ENCODE data around the gene SH3PXD2A.
A peak's percentile ranks its signal among the peaks of the same experiment; 100 is the strongest.

The SH3PXD2A gene

DNA sequence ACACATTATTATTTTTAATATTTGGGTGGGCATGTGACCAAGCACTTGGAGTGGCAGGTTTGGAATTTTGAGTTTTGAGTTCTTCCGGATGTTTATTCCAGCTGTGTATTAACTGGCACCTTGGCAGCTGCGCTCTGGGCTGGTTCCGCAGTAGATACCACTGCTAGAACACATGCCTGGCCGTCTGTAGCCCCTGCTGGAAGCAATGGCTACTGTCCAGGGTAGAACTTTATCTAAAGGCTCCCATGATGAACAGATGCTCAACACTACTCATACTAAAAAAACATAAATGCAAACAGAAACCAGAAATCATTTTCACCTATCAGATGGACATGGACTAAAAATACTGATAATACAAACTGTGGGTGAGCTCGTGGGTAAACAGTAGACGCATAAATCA, 19.4 kb upstream of the SH3PXD2A start:
- DNase-seq, result no peak

DNA sequence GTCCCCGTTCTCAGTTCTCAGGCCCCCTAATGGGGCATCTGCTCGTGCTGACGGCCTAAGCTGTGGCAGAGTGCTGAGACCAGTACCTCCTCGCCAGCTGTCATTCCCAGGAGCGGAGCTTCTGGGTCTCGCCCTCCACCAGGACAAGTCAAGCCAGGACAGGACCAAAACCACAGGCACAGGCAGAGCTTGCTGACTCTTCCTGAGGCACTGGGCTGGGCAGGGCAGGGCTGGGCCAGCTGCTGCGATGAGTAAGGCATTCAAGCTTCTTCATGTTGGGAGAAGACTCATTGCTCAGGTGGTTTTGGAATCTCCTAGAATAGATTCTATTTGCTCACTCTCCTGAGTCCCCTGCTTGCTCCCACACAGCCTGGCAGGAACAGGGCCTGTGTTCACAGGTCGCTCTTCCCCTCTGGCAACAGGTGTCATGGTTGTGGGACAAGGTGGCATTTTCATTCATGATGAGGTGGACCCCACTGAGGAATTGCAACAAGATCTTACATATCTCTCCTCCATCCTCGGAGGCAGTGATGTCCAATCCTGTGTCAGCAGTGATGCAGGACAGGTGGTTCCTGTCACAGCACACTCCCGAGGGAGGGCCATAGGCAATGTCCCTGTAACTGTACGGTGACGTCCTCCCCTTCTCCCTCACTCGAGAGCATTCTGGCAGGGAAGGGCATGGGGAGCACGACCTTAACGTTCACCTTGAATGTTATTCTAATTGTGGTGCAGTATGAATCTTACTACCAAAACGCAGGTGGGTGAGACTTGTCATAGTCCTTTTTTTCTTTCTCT, 17.0 kb upstream of the SH3PXD2A start:
- DNase-seq, result no peak

DNA sequence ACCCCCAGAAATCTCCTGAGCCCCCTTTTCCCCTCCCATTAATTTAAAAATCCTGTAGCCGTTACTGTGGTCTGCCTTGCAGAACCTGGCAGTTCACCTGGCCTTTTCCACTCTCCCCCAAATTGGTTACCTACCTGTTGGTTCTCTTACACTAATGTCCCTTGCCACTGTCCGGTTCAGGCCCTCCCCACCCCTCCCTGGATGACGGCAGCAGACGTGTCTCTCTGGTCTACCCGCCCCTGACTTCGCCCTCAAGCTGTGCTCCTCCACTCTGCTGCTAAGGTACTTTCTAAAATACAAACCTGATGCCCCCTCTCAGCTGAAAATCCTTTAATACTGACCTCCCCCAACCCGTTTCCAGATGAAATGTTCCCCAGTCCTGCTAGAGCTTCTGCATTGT, 15.6 kb upstream of the SH3PXD2A start:
- DNase-seq, result no peak

DNA sequence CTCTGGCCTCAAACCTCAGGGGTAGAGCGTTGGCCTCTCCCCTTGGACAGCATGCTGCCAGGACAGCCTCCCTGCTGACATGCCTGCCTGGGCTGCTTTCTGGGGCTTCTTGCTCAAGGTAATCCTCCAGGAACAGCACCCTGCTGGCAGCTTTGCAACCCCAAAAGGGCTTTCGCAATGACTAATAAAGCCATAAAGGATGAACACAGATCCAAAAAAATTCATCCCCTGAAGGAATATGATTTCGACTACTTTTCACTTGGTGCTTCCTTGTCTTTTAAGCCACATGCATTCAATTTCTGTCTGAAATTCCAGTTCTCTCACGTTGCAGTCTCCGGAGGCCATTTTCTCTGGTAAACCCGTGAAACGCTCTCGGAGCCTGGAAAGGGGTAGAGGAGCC, 15.1 kb upstream of the SH3PXD2A start:
- DNase-seq, result no peak

DNA sequence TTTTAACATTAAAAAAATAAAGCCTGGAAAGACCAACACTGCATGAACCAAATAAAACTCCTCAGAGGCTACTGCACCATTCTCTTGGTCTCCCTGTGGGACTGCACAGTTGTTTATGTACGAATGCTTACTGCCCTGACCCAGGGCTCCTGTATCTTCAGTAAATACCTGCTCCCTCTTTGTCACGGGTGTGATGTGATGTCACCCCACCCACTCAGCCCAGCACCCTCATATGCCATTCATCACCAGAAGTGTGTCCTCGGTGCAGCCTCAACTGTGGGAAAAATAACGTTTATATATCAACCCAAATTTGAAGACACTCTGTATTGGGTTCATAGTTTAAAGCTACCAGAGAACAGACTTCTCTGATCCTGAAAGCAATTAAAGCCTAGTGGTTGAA, 14.0 kb upstream of the SH3PXD2A start:
- no peak for DNase-seq

DNA sequence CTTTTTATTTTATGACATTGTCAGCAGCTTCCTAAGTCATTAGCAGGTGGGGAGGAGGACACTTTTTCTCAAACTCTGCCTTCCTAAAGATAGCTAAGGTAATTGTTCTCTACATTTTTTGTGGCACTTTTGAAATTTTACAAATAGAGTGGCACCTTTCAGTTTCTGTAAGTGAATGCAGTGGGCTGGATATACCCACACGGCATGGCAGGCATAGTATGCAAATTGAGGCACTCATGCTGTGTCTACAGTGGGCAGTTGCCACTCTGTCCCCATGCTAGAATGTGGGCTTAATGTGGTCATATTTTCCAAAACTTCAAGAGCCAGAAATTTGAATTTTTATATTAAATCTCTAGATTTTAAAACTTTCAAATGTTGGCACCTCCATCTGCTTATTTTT, 12.8 kb upstream of the SH3PXD2A start:
- DNase-seq, result no peak

DNA sequence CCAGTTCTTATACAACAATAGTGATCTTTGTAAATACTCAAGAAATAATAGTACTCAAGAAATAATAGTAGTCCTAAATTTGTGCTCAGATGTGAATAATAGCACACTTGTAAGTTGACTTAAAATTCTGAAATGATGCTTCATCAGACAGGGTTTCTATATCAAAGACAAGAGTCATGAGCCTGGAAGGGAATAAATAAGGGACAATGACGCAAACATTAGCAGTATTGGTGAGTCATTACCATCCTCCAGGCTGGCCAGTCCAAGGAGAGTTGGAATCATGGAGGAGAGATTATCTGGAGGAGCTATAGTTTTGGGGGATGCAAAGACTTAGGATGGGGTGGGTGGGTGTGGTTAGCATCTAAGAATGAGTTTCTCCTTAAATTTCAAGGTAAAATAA, 6.1 kb upstream of the SH3PXD2A start:
- DNase-seq, result no peak

DNA sequence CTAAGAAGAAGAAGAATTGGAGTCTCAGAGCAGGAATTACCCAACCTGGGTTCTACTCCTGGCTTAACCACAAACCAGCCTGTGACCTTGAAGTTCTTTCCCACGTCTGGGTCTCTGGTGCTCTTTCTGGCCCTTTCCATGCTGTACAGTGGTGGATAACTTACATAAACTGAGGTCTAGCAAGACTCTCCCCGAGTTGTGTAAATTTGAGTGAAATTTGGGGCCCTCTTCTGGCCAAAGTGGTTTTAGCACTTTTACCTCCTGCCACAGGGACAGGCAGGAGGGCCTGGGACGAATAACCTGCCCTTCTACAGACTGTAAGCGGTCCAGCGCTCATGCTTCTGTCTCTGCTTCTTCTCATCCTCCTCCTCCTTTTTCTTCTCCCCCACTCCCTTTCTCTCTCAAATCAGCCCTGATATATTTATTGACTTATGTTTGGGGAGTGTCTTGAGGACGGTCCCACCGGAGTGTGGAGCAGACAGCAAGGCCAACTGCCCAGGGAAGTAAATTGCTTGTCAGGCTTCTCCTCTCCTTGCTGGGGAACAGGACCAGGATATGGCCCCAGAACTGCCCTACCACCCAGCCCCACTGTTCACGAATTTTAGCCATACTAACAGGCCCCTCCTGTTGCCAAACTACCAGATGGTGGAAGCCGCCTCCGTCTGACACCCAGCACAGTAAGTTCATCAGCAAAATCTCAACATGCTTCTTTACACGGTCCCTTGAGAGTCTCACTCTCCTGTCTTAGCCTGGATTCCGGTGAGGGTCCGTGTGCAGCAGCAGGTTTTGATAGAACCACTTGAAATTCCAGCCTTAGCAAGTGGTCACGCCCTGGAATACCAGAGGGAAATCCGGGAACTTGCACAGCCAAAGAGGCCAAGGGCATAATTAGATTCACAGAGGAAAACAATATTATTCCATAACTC, 4.0 kb upstream of the SH3PXD2A start:
- DNase-seq, result peak; percentile 36

DNA sequence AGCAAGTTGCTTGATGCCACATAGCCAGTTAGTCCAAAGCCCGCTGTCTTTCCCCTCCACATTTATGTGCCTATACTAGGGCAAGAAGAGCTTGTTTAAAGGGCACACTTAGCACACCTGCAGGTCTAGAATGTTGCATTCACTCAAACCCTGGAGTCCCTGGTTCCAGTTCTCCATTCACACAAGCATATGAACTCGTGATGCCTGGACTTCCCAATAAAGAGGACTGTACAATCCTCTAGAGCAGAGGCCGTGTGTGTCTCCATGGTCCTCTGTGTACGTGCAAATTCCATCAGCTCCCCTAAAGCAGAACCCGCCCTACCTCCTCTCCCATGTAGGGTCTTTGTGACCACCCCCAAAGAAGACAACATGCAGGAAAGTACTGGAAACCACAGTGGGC, 3.0 kb upstream of the SH3PXD2A start:
- DNase-seq, result no peak

DNA sequence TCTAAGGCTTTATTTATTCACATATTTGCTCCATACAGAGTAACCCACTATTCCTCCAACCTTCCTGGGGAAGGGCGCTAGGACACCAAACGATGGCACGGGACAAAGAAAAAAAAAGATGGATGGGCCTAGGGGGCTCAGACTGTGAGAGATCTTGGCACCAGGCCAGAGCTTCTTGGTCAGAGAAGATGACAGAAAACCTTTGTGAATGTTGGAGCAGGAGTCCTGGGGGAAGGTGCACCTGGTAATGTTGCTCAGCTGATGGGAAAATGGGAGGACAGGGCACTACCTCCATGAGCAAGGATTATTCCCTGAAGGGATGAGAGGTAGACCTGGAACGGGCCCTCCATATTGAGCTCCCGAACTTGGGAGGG, 1.4 kb upstream of the SH3PXD2A start:
- DNase-seq, result no peak

DNA sequence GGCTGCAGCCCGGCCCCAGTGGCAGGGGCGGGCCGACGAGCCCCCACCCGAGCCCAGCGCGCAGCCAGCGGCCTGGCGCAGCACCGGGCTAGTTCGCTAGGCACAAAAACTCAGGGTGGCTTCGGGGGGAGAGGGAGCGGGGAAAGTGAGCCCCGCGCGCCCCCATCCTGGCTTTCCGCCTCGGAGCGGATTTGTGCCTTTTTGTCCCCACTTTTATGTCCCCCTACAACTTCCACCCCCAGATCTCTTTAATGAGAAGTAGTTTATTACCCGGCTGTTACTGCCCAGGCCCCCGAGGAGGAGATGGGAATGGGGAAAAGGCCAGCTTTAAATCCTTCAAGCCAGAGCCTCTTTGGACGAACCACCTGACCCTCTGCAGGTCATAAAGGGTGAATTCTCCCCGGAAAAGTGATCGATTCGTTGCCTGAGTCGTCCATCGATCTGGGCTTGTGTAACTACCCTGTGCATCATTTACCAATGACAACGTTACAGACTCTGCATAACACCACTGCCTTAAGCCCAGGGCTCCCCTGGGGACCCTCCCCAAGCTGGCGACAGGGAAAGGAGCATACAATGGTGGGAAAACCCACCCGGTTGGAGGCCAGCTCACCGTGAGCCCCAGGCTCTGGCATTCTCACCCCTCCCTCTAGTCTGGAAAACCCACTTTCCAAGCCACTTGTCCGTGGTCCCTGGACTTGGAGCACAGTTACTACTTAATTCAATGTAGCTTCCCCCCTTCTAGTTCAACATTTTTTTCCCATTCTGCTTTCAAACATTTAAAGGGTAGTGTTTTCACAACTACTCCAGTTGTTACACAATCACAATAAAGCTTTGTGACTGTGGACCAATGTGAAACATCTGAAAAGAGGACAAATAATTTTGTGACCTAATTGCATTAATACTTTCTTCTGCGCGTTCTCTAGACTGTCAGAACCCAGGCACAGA, 748 bp upstream of the SH3PXD2A start:
- DNase-seq, result no peak

DNA sequence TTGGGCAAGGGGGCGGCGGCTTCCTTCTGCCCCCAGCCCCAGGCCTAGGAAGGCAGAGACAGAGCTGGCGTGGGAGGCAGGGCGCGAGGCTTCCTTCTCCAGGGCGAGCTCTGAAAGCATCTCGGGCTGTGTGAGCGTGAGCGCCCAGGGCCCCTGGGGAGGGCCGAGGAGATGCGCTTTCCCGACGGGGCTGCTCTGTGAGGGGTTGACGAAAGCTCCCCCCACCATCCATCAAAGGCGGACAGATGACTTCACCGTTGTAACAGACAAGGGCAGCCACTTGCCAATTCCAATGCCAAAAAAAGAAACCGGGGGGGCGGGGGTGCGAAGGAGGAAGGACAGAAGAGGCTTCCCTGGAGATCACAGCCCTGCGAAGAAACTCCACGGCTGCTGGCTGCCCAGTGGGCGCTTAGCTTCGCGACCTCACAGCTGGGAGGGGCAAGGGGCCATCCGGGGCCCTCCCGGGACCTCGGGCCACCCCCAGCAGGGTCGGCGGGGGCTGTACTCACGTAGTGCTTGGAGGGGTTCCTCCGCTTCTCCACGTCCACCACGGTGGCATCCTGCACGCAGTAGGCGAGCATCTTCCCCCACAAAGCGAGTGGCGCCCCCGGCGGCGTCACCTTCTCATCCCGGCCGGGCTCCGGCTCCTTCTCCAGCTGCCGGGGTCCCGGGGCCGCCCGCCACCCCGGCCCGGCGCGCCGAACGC, 537 bp downstream of the SH3PXD2A start:
- DNase-seq, result peak; percentile 28

DNA sequence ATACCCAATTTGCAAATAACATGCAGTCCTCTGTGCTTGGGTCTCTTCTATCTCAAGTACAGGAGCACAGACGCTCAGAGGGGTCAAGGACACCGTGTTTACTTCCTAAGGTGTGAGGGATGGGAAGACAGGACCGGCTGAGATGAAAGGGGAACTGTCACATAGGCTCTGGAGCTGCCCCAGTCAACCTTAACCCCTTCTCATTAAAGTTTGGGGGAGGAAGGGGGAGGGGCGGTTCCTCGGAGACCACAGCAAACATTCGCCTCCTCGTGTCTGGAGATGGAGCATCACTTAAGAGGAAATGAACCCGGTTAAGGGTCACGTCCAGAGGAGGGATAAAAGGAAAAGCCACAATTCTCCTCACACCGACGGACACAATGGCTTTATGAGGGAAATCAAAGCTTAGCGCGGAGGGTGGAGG, 1.1 kb downstream of the SH3PXD2A start:
- no peak for DNase-seq

DNA sequence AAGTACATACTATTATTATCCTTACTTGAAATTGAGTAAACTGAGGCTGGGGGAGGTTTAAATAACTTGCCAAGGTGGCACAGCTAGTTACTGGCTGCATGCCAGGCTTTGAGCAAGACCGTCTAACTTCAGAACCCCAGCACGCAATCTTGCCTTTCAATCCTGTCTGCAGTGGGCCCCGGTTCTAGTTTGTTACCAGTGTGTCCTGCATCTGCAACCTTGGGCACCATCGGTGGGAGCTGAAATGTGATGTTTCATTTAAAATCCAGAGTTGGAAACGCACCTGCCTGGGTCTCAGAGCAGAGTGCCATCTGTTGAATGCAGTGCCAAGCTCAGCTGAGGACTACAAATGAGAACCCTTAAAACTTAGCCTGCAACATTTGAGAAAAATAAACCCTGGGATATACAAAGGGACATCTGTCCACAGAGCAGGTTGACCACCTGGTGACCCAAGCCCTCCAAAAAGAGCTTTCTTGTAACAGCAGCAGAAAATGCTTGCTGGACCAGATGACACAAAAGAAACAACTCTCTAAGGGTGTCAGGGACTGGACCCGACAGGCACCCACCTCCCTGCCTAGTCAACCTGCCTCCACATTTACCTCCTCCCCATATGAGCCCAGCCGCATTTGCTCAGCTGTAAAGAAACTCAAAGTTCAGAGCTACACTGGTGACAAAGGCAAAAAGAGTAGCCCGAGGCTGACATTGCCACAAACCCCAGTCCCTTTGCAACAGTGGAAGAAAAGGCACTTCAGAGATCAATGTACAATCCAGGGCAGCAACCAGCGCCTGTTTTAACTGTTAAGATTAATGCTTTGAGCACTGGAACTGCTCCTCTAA, 1.7 kb downstream of the SH3PXD2A start:
- peak; percentile 44 for DNase-seq

DNA sequence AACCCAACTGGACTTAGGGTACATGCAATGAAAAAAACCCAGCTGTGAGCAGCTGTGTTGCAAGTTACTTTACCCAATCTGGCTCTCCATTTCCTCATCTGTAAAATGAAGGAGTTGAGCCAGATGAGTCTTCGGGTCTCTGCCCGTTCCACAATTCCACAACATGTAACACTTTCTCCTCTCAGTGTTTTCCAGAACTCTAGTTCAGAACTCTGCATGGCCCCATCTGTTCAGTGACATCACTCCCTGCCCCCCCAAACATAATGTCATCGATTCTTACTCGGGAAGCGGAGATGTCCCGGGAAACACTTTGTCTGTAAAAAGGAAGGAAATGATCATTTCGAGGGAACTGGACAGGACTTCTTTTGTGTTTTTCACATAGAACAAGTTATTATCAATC, 2.5 kb downstream of the SH3PXD2A start:
- no peak for DNase-seq

DNA sequence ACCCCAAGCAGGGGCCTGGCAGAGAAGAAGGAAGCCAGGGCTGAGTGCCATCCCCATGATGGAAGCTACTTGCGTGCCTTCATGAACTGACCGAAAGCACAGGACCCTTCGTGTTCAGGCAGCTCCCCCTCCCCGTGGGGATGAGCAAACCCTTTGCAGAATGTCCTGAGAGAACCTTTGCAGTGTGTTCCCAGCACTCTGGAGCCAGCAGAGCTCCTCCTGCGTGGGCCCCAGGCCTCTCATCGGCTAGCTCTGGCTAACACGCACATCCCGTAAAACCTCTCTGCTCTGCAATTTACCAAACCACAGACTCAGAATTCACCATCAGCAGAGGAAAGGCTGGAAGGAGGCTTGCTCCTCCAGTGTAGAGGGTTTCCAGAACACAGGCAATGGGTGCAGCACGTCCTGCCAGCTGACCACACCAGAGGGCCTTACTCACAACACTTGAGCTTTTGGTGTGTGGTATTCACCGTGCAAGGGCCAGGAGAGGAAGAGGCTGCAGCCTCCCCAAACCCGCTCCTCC, 3.1 kb downstream of the SH3PXD2A start:
- no peak for DNase-seq

DNA sequence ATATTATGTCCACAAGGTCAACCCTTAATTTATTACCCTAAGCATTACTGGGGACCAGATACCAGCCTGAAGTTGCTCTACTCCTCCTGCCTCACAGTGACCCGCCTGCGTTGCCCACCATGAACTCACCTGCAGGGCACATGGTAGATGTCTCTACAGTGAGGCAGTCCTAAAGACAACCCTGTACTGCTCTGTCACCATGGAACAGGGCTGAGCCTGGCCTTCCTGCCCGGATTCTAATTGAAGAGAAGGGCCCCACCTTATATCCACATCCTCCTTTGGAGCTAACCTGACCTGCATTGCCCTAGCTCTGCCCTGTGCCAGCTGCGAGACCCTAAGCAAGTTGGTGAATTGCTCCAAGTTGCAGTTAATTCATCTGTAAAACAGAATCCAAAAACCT, 4.1 kb downstream of the SH3PXD2A start:
- DNase-seq, result no peak

DNA sequence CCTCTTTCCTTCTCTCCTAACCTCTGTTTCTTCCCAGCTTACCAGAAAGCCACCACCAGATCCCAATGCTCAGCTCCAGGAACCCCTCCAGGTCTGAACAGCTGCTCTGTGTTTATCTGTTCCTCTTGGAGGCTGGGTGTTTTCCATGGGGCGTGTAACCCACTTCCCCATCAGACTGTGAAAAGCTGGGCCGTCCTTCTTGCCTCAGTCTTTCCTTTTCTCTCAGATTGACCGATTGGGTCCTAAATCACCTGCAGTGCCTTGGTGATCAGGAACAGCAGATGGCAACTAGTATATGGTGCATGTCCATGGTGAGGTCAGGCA, 4.8 kb downstream of the SH3PXD2A start:
- no peak for DNase-seq

DNA sequence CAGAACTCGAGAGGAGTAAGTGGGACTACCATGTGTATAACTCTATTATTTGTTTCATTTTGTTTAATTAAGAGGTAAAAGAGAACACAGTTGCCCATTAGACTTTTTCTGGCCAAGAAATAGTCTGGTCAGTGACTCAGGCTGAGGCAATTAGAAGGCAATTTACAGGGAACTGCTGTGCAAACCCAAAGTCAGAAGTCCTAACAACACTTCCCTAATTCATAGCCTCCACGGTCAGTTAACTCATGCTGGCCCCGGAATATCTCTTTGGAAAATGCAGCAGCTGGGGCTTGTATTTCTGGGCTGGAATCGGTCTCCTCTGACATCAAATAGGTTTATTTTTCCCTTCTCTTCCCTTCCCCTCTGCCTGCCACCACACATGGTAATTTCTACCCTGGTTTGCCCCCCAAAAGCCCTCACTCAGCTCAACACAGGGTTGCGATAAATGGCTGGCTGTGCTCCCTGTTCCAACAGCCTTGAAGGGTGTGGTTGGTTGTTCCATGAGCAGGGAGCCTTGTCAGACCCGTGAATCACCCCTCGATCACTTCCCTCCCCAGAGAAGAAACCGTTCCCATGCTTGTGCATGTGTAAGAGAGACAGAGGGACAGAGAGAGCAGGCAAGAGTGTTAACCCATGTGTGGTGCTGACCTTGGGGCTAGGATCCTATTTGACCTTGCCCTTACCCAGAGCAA, 5.3 kb downstream of the SH3PXD2A start:
- no peak for DNase-seq

DNA sequence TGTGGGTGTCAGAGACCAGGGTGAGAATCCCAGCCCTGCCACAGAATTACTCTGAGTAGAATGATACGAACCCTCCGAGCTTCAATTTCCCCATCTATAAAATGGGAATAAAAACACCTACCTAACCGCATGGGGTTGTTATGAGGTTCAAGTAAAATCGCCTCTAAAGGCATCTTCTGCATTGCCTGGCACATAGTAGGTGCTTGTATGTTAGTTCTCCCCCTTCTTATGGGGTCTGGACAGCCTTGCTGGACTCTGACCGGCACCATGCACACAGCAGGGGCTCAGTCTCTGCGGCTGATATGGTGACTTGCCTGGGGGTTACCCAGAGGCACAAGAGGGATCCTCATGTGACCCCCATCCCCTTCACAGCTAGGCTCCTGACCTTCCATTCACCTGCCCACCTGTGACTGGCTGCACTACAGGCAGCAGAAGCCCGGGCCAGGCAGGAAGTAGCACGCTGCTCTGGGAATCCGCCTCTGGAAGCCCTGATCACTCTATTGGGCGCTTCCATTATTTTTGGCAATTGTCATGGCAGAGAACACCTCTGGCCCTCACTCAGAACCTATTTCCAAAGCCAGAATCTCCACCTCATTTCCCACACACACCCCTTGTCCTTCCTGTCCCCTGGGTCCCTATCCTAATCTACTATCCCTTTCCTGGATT, 6.0 kb downstream of the SH3PXD2A start:
- no peak for DNase-seq

All from NCI-H1092 treated with DMSO at 0.1 percent for 48 hours (cell line).